B cell (primary cell): Measurements from ENCODE around the gene TMEM45B. TPM values are rescaled to one million over a fixed set of nuclear protein-coding genes. Genes with fewer than 3 reads are reported as not detected.

ENCODE experiments used
- ATAC-seq: fragments of 200-7000 bp; cut with Tn5 transposase; one replicate; pipeline ENCODE4 v1.10.0; 2021; ENCODE audit warnings: low read depth, mild to moderate bottlenecking, moderate number of reproducible peaks, moderate library complexity
- CTCF ChIA-PET: fragments of 350-600 bp; sonication (Branson Sonifier 250); formaldehyde crosslinking; loops from one replicate; lab custom pipeline; 2021; ENCODE audit warnings: antibody characterized with exemption, inconsistent platforms; lab: Charles Lee
- POLR2A ChIA-PET: fragments of 350-600 bp; sonication (Branson Sonifier 250); formaldehyde crosslinking; loops from one replicate; lab custom pipeline; 2021; ENCODE audit warnings: antibody characterized with exemption; lab: Charles Lee
- DNase-seq: peaks from one replicate; pipeline ENCODE4 v3.0.0; 2013
- H2AFZ ChIP-seq: 2 replicates; pipeline ENCODE4 v1.6.1; 2012; ENCODE audit warnings: mild to moderate bottlenecking, low read depth, low read length; ENCODE audit not compliant: insufficient read depth, poor library complexity, severe bottlenecking
- H3K27ac ChIP-seq, 2 donors: 1 replicate in 1 of 2; 2 replicates in 1 of 2; pipeline ENCODE4 v1.5.1; 2012 to 2013; ENCODE audit warnings: low read length in 2 of 2, mild to moderate bottlenecking in 2 of 2, moderate library complexity in 1 of 2
- H3K27me3 ChIP-seq, 4 experiments: fragments of 200-600 bp in 1 of 4; sonication (generic) in 1 of 4; replicated peaks in 1 of 4; 1 replicate in 2 of 4; 2 replicates in 2 of 4; pipeline versions ENCODE4 v1.6.1 to v1.7.0; 2013 to 2016; ENCODE audit warnings: low read length in 3 of 4, mild to moderate bottlenecking in 2 of 4, mixed read lengths in 1 of 4, moderate library complexity in 1 of 4; ENCODE audit not compliant: insufficient read depth in 4 of 4, control insufficient read depth in 3 of 4; ENCODE audit errors: control extremely low read depth in 1 of 4
- H3K36me3 ChIP-seq, 2 experiments: replicated peaks in 1 of 2; 1 replicate in 1 of 2; 2 replicates in 1 of 2; pipeline versions ENCODE4 v1.6.1 to v1.7.1; 2013; ENCODE audit warnings: low read length in 1 of 2; ENCODE audit not compliant: insufficient read depth in 2 of 2, control insufficient read depth in 1 of 2; ENCODE audit errors: control extremely low read depth in 1 of 2, extremely low read depth in 1 of 2
- H3K4me1 ChIP-seq, 2 donors: fragments of 200-600 bp in 1 of 2; sonication (generic) in 1 of 2; 1 replicate in 1 of 2; 2 replicates in 1 of 2; pipeline versions ENCODE4 v1.5.1 to v1.6.1; 2013 to 2017; ENCODE audit warnings: low read length in 2 of 2; ENCODE audit not compliant: control insufficient read depth in 2 of 2, insufficient read depth in 2 of 2
- H3K4me2 ChIP-seq: replicated peaks from 2 replicates; pipeline ENCODE3; 2012; ENCODE audit warnings: mild to moderate bottlenecking, low read depth, low read length; ENCODE audit not compliant: poor library complexity, severe bottlenecking
- H3K4me3 ChIP-seq, 5 experiments: fragments of 200-600 bp in 1 of 5; sonication (generic) in 1 of 5; 1 replicate in 3 of 5; 2 replicates in 2 of 5; pipeline versions ENCODE4 v1.5.1 to v1.7.0; 2011 to 2016; ENCODE audit warnings: low read length in 4 of 5, mild to moderate bottlenecking in 4 of 5, low read depth in 2 of 5, control low read depth in 1 of 5, moderate library complexity in 1 of 5; ENCODE audit not compliant: insufficient read depth in 1 of 5; ENCODE audit errors: control extremely low read depth in 1 of 5, extremely low read depth in 1 of 5
- H3K79me2 ChIP-seq: fragments of 200-600 bp; sonication (generic); one replicate; pipeline ENCODE4 v1.6.0; 2016; ENCODE audit warnings: low read length; ENCODE audit not compliant: control insufficient read depth, insufficient read depth
- H3K9ac ChIP-seq: fragments of 200-600 bp; sonication (generic); 2 replicates; pipeline ENCODE4 v1.6.1; 2017; ENCODE audit warnings: mild to moderate bottlenecking, low read length, moderate library complexity
- H3K9me3 ChIP-seq, 3 donors: one replicate each; pipeline versions ENCODE4 v1.6.1 to v1.7.1; 2013; ENCODE audit warnings: low read length in 2 of 3; ENCODE audit not compliant: control insufficient read depth in 2 of 3, insufficient read depth in 1 of 3; ENCODE audit errors: control extremely low read depth in 1 of 3
- H4K20me1 ChIP-seq: 2 replicates; pipeline ENCODE4 v1.6.0; 2012; ENCODE audit warnings: mild to moderate bottlenecking, low read length; ENCODE audit not compliant: insufficient read depth, control insufficient read depth, poor library complexity, severe bottlenecking
- H3K27ac Mint-ChIP-seq: one replicate; pipeline ENCODE4 v1.8.0; 2021; ENCODE audit warnings: mixed read lengths
- H3K27me3 Mint-ChIP-seq: one replicate; pipeline ENCODE4 v1.8.0; 2021; ENCODE audit warnings: mixed read lengths
- H3K4me1 Mint-ChIP-seq: one replicate; pipeline ENCODE4 v1.8.0; 2021; ENCODE audit warnings: mixed read lengths
- H3K4me3 Mint-ChIP-seq: one replicate; pipeline ENCODE4 v1.8.0; 2021; ENCODE audit warnings: mixed read lengths
- H3K9me3 Mint-ChIP-seq: one replicate; pipeline ENCODE4 v1.8.0; 2022; ENCODE audit warnings: mixed read lengths; ENCODE audit not compliant: insufficient read depth
- CTCF ChIP-seq: fragments of 200-600 bp; IDR thresholded peaks from one replicate; pipeline ENCODE4 v1.8.0; 2022; ENCODE audit warnings: antibody characterized with exemption, mild to moderate bottlenecking
- EZH2 ChIP-seq: IDR thresholded peaks from 2 replicates; pipeline ENCODE4 v1.6.1; 2012; ENCODE audit warnings: borderline replicate concordance, low read depth, mild to moderate bottlenecking, moderate library complexity, low read length; ENCODE audit not compliant: insufficient read depth, poor library complexity, severe bottlenecking
- WGBS: methylation state at CpG from one replicate; pipeline ENCODE4 v1.1.5; 2013; ENCODE audit warnings: missing lambda C conversion rate; ENCODE audit not compliant: insufficient coverage; 5-methylcytosine and 5-hydroxymethylcytosine counted together
- intact Hi-C: fragments of 100-400 bp; cut with micrococcal nuclease; formaldehyde crosslinking; loops from one replicate; pipeline ENCODE4 v1.10.0; 2022
- polyA plus RNA-seq: library from polyadenylated mRNA; depleted of rRNA; stranded (reverse); fragments of >200 nt; gene quantifications from 2 replicates; pipeline ENCODE4 v1.2.3, GENCODE V29; 2012
- total RNA-seq, 2 donors: library from RNA; stranded (reverse); fragments of 120-200 nt in 1 of 2; gene quantifications; 1 replicate in 1 of 2; 2 replicates in 1 of 2; pipeline versions ENCODE4 v1.2.3 to v1.2.4, GENCODE V29; 2013 to 2022

Gene TMEM45B
- total and polyA plus RNA-seq, 2 donors (not counting 1 experiment from before 2014, with no cell fraction given), result not detected

- Mint-ChIP-seq H3K4me1 (no peaks in the 10 kb centered on the region), H3K9me3 (peaks cover 7% of the 10 kb centered on the region), H3K27me3 (peaks cover 28% of the 10 kb centered on the region), H3K4me3 (no peak overlapping the region), H3K27ac (no peak overlapping the region)
- no peak overlapping the region for H3K4me3 ChIP-seq
- H3K9me3 ChIP-seq, result peaks cover 0 to 11% (median 9%) of the 10 kb centered on the region in 3 donors
- ATAC-seq (no peak), DNase-seq (no peak)
- TF ChIP-seq EZH2 (no peak), CTCF (no peak)
- no peaks in the 10 kb centered on the region for H3K36me3 ChIP-seq
- H3K27me3 ChIP-seq, result no peaks in the 10 kb centered on the region
- intact Hi-C loops, result no loop called here
- no peak overlapping the region for H3K9ac ChIP-seq
- H2AFZ ChIP-seq, result no peak overlapping the region
- POLR2A ChIA-PET, result no interaction called here
- H3K27ac ChIP-seq, result no peak overlapping the region
- 81% methylated on average over 3 of the region's 4 CpGs for WGBS
- no peak overlapping the region for H3K4me2 ChIP-seq
- H3K4me1 ChIP-seq, result no peaks in the 10 kb centered on the region
- no peaks in the 10 kb centered on the region for H3K79me2 ChIP-seq
- no peaks in the 10 kb centered on the region for H4K20me1 ChIP-seq
- CTCF ChIA-PET, result no interaction called here
Measured at GRCh38 chr11:129792663-129793062, 23.0 kb upstream of the TMEM45B start.

- CTCF ChIA-PET, result no interaction called here
- POLR2A ChIA-PET, result no interaction called here
- Mint-ChIP-seq H3K9me3 (peaks cover 13% of the 10 kb centered on the region), H3K4me3 (no peak overlapping the region), H3K27ac (no peak overlapping the region), H3K27me3 (peaks cover 33% of the 10 kb centered on the region), H3K4me1 (no peaks in the 10 kb centered on the region)
- Histone ChIP-seq H3K27me3 (no peaks in the 10 kb centered on the region), H3K4me1 (no peaks in the 10 kb centered on the region), H3K4me2 (no peak overlapping the region), H3K9ac (no peak overlapping the region), H3K36me3 (no peaks in the 10 kb centered on the region), H2AFZ (no peak overlapping the region), H3K27ac (no peak overlapping the region), H3K79me2 (no peaks in the 10 kb centered on the region), H3K4me3 (no peak overlapping the region), H4K20me1 (no peaks in the 10 kb centered on the region), H3K9me3 (peaks cover 2 to 16% (median 9%) of the 10 kb centered on the region in 3 donors)
- TF ChIP-seq EZH2, result no peak
- no peak for TF ChIP-seq CTCF
- DNase-seq (no peak), ATAC-seq (no peak)
- intact Hi-C loops, result no loop called here
- WGBS, result 33% methylated on average over 2 of the region's 2 CpGs
Measured at GRCh38 chr11:129795089-129795488, 20.6 kb upstream of the TMEM45B start.
